OCI-LY7 (cell line): ENCODE results near the gene RHBDL1.

Source experiments
- EZH2phosphoT487 ChIP-seq: fragments of 200-600 bp; sonication (generic); IDR thresholded peaks from 2 replicates; pipeline ENCODE4 v1.6.1; 2018; ENCODE audit warnings: low read depth, borderline replicate concordance, mild to moderate bottlenecking, mixed run types, antibody characterized with exemption, low read length, moderate library complexity, mixed read lengths
- TF ChIP-seq, protein P1 (sequence below): fragments of 200-600 bp; sonication (generic); conservative IDR thresholded peaks from 2 replicates; pipeline ENCODE4 v1.5.1; 2014; ENCODE audit warnings: mild to moderate bottlenecking, antibody characterized with exemption, low read length, moderate library complexity, mixed read lengths

DNA sequence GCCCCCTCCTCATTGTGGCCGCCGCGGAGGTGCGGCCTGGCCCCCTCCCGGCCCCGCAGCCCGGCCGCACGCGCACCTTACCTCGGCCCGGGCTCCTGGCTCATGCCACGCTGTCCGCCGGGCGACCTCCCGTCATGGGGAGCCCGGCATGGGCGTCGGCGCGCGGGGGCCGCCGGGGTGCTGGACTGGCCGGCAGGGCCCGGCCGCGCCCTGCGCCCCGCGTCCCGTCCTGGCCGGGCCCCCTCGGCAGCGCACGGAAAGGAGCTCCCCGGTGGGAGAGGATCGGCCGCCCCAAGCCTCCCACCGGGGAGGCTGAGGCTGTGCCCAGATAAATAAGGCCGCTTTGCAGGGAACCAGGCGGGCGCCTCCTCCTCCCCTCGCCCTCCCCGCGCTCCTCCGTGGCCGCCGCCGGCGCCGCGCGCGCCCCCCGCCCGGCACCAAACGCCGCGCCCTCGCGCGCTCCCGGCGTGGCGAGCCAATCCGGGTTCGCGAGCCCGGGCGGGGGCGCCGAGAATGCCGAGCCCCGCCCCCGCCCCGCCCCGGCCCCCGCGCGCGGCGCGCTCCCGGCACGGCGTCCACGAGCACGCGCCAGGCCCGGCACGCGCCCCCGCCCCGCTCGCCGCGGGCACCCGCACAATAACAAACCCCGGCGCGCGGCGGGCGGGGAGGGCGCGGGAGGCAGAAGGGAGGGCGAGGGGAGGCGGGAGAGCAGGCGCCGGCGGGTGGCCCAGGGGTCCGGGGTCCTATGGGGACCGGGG is 30.1 kb downstream of the RHBDL1 start, which contains the start of gene FBXL16:
- TF ChIP-seq, protein P1, sequence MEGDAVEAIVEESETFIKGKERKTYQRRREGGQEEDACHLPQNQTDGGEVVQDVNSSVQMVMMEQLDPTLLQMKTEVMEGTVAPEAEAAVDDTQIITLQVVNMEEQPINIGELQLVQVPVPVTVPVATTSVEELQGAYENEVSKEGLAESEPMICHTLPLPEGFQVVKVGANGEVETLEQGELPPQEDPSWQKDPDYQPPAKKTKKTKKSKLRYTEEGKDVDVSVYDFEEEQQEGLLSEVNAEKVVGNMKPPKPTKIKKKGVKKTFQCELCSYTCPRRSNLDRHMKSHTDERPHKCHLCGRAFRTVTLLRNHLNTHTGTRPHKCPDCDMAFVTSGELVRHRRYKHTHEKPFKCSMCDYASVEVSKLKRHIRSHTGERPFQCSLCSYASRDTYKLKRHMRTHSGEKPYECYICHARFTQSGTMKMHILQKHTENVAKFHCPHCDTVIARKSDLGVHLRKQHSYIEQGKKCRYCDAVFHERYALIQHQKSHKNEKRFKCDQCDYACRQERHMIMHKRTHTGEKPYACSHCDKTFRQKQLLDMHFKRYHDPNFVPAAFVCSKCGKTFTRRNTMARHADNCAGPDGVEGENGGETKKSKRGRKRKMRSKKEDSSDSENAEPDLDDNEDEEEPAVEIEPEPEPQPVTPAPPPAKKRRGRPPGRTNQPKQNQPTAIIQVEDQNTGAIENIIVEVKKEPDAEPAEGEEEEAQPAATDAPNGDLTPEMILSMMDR: no peak
- no peak for TF ChIP-seq EZH2phosphoT487
